HEK293T (cell line): ENCODE data around the gene OXTR.

ENCODE experiments used
- CTCF ChIA-PET: fragments of 350-600 bp; formaldehyde crosslinking; extraction: SDS; loops from one replicate; lab custom pipeline; 2021; ENCODE audit warnings: antibody characterized with exemption, inconsistent platforms; lab: Yijun Ruan, JAX
- POLR2A ChIA-PET: fragments of 350-600 bp; formaldehyde crosslinking; extraction: SDS; loops from one replicate; lab custom pipeline; 2020; ENCODE audit warnings: antibody characterized with exemption, inconsistent platforms; lab: Yijun Ruan, JAX
- DNase-seq: peaks from one replicate; pipeline ENCODE4 v3.0.0; 2012; ENCODE audit warnings: mixed read lengths; ENCODE audit errors: extremely low spot score
- ARNT ChIP-seq: fragments of 450-650 bp; IDR thresholded peaks from 2 replicates; pipeline ENCODE4 v1.6.1; 2017; ENCODE audit warnings: mild to moderate bottlenecking
- BHLHE40 ChIP-seq: fragments of 450-650 bp; IDR thresholded peaks from 2 replicates; pipeline ENCODE4 v1.6.1; 2016; ENCODE audit warnings: mild to moderate bottlenecking, moderate library complexity, borderline replicate concordance
- CTBP1 ChIP-seq: fragments of 450-650 bp; IDR thresholded peaks from 2 replicates; pipeline ENCODE4 v1.6.1; 2016; ENCODE audit warnings: borderline replicate concordance
- ELF4 ChIP-seq: fragments of 450-650 bp; IDR thresholded peaks from 2 replicates; pipeline ENCODE4 v1.6.1; 2017; ENCODE audit warnings: antibody characterized with exemption
- FOXA1 ChIP-seq: fragments of 450-650 bp; IDR thresholded peaks from 2 replicates; pipeline ENCODE4 v1.6.1; 2016; ENCODE audit warnings: mild to moderate bottlenecking
- FOXK2 ChIP-seq: fragments of 450-650 bp; IDR thresholded peaks from 2 replicates; pipeline ENCODE4 v1.6.1; 2016; ENCODE audit warnings: mild to moderate bottlenecking
- FOXM1 ChIP-seq: fragments of 450-650 bp; IDR thresholded peaks from 2 replicates; pipeline ENCODE4 v1.6.1; 2017; ENCODE audit warnings: mild to moderate bottlenecking, borderline replicate concordance
- HDGF ChIP-seq: fragments of 450-650 bp; IDR thresholded peaks from 2 replicates; pipeline ENCODE4 v1.6.1; 2017; ENCODE audit warnings: antibody characterized with exemption, borderline replicate concordance
- L3MBTL2 ChIP-seq: fragments of 450-650 bp; conservative IDR thresholded peaks from 2 replicates; pipeline ENCODE4 v1.6.1; 2016; ENCODE audit warnings: mild to moderate bottlenecking
- LEF1 ChIP-seq: fragments of 450-650 bp; IDR thresholded peaks from 2 replicates; pipeline ENCODE4 v1.6.1; 2017; ENCODE audit warnings: mild to moderate bottlenecking, borderline replicate concordance
- NFRKB ChIP-seq: fragments of 450-650 bp; IDR thresholded peaks from 2 replicates; pipeline ENCODE4 v1.6.1; 2016; ENCODE audit warnings: mild to moderate bottlenecking, moderate library complexity
- SP1 ChIP-seq: fragments of 450-650 bp; IDR thresholded peaks from 2 replicates; pipeline ENCODE4 v1.6.1; 2017
- SUZ12 ChIP-seq: fragments of 450-650 bp; IDR thresholded peaks from 2 replicates; pipeline ENCODE4 v1.6.1; 2016; ENCODE audit warnings: mild to moderate bottlenecking
- TARDBP ChIP-seq: fragments of 450-650 bp; IDR thresholded peaks from 2 replicates; pipeline ENCODE4 v1.6.1; 2016
- ZNF384 ChIP-seq: fragments of 450-650 bp; IDR thresholded peaks from 2 replicates; pipeline ENCODE4 v1.6.1; 2016
- TF ChIP-seq, protein P1 (sequence below): fragments of 450-650 bp; IDR thresholded peaks from 2 replicates; pipeline ENCODE4 v1.6.1; 2016

OXTR gene

DNA sequence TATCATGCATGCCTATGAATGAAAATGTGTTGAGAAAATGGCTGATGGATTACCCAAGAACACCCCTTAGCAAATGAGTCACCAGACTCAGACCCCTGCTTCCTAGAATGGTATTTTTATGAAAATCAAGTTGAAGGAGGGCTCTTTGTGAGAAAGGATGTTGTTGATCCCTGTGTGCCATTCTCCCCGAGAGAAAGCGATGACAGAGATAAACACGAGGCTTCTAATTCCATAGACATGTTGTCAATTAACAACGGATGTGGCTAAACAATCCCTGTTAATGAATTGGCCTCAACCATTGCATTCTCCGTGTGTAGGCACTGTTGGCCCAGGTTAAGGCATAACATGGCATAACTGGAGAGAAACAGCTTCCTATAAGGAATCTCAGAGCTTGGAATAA is 5.8 kb upstream of the OXTR start:
- DNase-seq, result no peak
- ChIA-PET CTCF (no interaction called here), POLR2A (no interaction called here)
- no peak for TF ChIP-seq LEF1
- no peak for TF ChIP-seq ELF4
- no peak for TF ChIP-seq ZNF384
- TF ChIP-seq FOXA1, result no peak
- TF ChIP-seq L3MBTL2, result no peak
- no peak for TF ChIP-seq FOXK2
- no peak for TF ChIP-seq CTBP1
- TF ChIP-seq FOXM1, result no peak
- no peak for TF ChIP-seq SUZ12

DNA sequence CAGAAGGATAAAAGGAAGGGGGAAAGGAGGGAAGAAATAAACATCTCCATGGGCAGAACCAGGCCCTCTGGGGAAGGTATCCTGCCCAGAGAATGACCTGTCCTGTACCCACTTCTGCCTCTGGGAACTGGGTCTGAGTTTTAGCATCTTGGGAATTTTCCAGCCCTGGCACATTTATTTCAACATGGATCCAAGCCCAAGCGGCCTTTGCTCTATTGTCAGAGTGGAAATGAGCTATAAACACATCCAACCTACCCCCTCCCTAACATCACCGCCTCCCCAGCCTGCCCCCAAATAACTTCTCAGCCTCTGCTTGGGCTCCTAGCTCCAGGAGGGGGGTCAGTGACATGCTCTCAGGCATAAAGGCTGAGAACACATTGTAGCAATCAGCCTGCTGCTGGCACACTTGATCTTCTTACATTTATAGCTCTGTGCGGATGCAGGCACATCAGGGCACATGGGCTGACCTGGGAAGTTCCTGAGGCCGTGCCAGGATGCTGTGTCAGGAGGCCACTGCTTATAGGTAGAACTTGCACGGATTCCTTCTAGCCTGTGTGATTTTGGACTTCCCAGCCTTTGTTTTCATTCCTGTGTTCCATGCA is 4.6 kb upstream of the OXTR start:
- ChIA-PET POLR2A (no interaction called here), CTCF (interaction anchor here (0.6 kb wide), 1 partner anchor 128 kb away, joined by 3 read pairs; no protein-coding TSS in a partner anchor)
- DNase-seq, result no peak
- no peak for TF ChIP-seq NFRKB
- no peak for TF ChIP-seq ARNT
- TF ChIP-seq SUZ12, result no peak
- no peak for TF ChIP-seq SP1
- no peak for TF ChIP-seq HDGF
- TF ChIP-seq FOXK2, result no peak
- TF ChIP-seq ZNF384, result no peak
- TF ChIP-seq ELF4, result no peak
- TF ChIP-seq BHLHE40, result no peak
- TF ChIP-seq L3MBTL2, result no peak
- TF ChIP-seq FOXA1, result no peak
- TF ChIP-seq TARDBP, result no peak
- TF ChIP-seq LEF1, result no peak
- no peak for TF ChIP-seq CTBP1

DNA sequence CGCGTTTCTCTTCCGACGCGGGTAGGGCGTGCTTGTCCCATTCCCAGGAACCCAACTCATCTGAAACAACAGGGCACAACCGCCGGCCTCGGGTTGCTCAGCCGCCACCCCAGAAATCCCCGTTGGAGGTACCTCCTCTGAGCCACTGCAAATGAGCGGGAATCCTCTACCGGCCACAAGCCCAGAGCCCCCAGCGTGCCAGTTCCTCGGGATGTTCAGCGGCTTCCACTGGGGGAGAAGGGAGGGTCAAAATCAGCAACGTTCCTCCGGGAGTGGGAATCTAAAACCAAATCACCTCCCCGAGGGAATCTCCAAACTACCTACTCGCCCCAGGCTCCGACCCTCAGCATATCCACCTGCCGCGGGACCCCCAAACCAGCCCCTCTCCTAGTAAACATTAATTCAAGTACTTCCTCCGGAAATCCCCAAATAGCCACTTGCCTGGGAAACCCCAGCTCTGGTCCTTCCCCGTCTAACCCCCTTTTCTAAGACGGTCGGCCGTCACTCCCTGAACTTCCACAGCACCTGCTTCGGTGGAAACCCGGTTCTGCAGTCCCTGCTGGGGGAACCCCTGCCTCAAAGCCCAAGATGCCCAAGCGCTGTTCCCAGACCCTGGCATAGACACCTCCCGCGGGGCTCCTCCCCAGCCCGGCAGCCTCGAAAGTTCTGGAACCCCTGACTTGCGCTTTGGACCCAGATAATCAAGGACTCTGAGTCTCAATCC is 887 bp downstream of the OXTR start:
- ChIA-PET CTCF (interaction anchor here (0.6 to 1.1 kb wide), 3 partner anchors 15 to 748 kb away, joined by 3 to 5 read pairs (median 3); no protein-coding TSS in a partner anchor), POLR2A (no interaction called here)
- TF ChIP-seq SP1 (no peak), ELF4 (no peak), LEF1 (no peak), BHLHE40 (no peak), ZNF384 (no peak), CTBP1 (no peak), FOXA1 (no peak), TARDBP (no peak), ARNT (no peak), HDGF (no peak), FOXM1 (no peak), L3MBTL2 (no peak), FOXK2 (no peak), NFRKB (no peak)
- TF ChIP-seq, protein P1, sequence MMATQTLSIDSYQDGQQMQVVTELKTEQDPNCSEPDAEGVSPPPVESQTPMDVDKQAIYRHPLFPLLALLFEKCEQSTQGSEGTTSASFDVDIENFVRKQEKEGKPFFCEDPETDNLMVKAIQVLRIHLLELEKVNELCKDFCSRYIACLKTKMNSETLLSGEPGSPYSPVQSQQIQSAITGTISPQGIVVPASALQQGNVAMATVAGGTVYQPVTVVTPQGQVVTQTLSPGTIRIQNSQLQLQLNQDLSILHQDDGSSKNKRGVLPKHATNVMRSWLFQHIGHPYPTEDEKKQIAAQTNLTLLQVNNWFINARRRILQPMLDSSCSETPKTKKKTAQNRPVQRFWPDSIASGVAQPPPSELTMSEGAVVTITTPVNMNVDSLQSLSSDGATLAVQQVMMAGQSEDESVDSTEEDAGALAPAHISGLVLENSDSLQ, result no peak
- no peak for DNase-seq

DNA sequence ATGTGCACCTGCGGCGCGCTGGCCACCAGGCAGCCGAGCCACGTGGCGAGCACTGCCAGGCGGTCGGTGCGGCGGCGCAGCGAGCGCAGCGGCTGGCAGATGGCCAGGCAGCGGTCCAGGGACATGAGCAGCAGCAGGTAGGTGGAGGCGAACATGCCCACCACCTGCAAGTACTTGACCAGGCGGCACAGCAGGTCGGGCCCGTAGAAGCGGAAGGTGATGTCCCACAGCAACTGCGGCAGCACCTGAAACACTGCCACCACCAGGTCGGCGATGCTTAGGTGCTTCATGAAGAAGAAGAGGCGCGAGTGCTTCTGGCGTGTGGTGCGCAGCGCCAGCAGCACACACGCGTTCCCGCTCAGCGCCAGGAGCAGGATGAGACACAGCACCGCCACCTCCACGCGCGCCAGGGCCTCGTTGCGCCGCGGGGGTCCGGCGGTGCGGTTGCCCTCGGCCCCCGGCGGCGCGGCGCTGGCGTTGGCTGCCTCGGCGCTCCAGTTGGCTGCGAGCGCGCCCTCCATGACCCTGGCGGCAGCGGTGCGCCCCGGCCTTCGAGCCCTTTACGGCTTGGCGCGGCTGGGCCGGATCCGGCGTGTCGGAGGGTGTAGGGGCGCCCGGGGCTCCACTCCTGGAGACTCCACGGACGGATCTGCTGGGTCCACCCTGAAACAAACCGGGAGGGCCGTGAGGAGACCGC is 1.6 kb downstream of the OXTR start:
- CTCF ChIA-PET, result interaction anchor here (0.6 kb wide), 1 partner anchor 749 kb away, joined by 3 read pairs; no protein-coding TSS in a partner anchor
- no peak for DNase-seq
- POLR2A ChIA-PET, result no interaction called here
- no peak for TF ChIP-seq SUZ12
- no peak for TF ChIP-seq SP1
- no peak for TF ChIP-seq L3MBTL2

DNA sequence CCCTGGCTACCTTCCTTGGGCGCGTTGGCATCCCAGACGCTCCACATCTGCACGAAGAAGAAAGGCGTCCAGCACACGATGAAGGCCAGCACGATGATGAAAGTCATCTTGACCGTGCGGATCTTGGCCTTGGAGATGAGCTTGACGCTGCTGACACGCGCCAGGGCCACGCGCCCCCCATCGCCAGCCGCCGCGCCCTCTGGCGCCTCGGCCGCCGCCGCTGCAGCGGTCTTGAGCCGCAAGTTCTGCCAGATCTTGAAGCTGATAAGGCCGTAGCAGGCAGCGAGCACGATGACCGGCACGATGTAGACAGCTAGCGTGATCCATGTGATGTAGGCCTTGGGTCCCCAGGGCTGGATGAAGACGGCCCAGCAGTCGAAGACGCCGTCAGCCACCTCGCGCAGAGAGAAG is 2.2 kb downstream of the OXTR start:
- ChIA-PET CTCF (no interaction called here), POLR2A (no interaction called here)
- TF ChIP-seq FOXA1 (no peak), ELF4 (no peak), L3MBTL2 (no peak), CTBP1 (no peak), FOXM1 (no peak), SP1 (no peak), HDGF (no peak), LEF1 (no peak), SUZ12 (no peak), NFRKB (no peak), ARNT (no peak), TARDBP (no peak), BHLHE40 (no peak), FOXK2 (no peak), ZNF384 (no peak)
- TF ChIP-seq, protein P1, result no peak
- DNase-seq, result no peak

DNA sequence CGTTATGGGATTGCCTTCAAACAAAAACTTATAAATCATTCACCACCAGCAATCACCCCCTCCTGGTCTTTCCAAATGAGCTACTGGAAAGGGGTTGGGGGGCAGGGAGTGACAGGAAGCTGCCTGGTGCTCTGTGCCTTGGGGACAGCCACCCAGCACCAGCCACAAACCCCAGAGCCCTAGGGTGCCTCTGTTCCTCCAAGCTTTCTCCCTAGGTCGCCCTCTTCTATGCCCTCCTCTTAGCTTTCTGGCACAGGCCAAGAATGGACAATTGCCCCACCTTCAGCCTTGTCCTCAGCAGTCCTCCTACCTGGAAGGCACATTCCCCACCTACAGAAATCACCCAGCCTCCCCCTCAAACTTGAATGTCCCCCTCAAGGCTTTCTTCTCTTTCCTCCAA is 3.3 kb downstream of the OXTR start:
- ChIA-PET CTCF (no interaction called here), POLR2A (no interaction called here)
- TF ChIP-seq, protein P1, result no peak
- TF ChIP-seq SUZ12, result no peak
- TF ChIP-seq BHLHE40, result no peak
- no peak for TF ChIP-seq FOXM1
- no peak for TF ChIP-seq FOXK2
- no peak for TF ChIP-seq HDGF
- no peak for TF ChIP-seq NFRKB
- TF ChIP-seq SP1, result no peak
- TF ChIP-seq ARNT, result no peak
- no peak for TF ChIP-seq ZNF384
- no peak for TF ChIP-seq FOXA1
- no peak for TF ChIP-seq LEF1
- no peak for TF ChIP-seq CTBP1
- no peak for TF ChIP-seq L3MBTL2
- no peak for TF ChIP-seq TARDBP
- DNase-seq, result no peak
